ENCODE results near the gene PCDHB5. TPM values are rescaled to one million over a fixed set of nuclear protein-coding genes. Genes with fewer than 3 reads are reported as not detected.
"Not testable (repeated sequence)": the region's sequence is repeated elsewhere in the genome, so short reads cannot be mapped to it uniquely, and the experiment has no call there.

Gene PCDHB5
- total RNA-seq, 1 experiment from 2014 or later: 1.2 TPM

DNA sequence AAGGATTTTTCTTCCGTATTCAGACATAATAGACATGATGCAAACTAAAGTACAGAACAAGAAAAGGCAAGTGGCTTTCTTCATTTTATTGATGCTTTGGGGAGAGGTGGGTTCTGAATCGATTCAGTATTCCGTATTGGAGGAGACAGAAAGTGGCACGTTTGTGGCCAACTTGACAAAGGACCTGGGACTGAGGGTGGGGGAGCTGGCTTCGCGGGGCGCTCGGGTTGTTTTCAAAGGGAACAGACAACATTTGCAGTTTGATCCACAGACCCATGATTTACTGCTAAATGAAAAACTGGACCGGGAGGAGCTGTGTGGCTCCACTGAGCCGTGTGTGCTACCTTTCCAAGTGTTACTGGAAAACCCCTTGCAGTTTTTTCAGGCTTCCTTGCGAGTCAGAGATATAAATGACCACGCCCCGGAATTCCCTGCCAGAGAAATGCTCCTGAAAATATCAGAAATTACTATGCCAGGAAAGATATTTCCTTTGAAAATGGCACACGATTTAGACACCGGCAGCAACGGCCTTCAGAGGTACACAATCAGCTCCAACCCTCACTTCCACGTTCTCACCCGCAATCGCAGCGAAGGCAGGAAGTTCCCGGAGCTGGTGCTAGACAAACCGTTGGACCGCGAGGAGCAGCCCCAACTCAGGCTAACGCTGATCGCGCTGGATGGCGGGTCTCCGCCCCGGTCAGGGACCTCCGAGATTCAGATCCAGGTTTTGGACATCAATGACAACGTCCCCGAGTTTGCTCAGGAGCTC is 15.4 kb downstream of the PCDHB5 start:
- Mint-ChIP-seq H3K27ac (ENCODE audit: low read depth, unreplicated experiment) (no peak overlapping the region), H3K27me3 (ENCODE audit: insufficient read depth, unreplicated experiment) (no peaks in the 10 kb centered on the region), H3K4me1 (ENCODE audit: insufficient read depth, unreplicated experiment) (no peaks in the 10 kb centered on the region), H3K36me3 (ENCODE audit: insufficient read depth, unreplicated experiment) (no peaks in the 10 kb centered on the region), H3K9me3 (ENCODE audit: unreplicated experiment) (peaks cover 26% of the 10 kb centered on the region), H3K4me3 (ENCODE audit: unreplicated experiment) (peak overlapping the region; percentile 55)
- intact Hi-C loops (cut with micrococcal nuclease): no loop called here
- ChIA-PET CTCF (interaction anchor here (0.6 to 1.0 kb wide), 3 partner anchors 15 to 151 kb away, joined by 3 read pairs; no protein-coding TSS in a partner anchor), POLR2A (interaction anchor here (0.6 to 0.7 kb wide), 2 partner anchors 339 to 369 kb away, joined by 3 read pairs; no protein-coding TSS in a partner anchor)
- TF ChIP-seq, protein P1, sequence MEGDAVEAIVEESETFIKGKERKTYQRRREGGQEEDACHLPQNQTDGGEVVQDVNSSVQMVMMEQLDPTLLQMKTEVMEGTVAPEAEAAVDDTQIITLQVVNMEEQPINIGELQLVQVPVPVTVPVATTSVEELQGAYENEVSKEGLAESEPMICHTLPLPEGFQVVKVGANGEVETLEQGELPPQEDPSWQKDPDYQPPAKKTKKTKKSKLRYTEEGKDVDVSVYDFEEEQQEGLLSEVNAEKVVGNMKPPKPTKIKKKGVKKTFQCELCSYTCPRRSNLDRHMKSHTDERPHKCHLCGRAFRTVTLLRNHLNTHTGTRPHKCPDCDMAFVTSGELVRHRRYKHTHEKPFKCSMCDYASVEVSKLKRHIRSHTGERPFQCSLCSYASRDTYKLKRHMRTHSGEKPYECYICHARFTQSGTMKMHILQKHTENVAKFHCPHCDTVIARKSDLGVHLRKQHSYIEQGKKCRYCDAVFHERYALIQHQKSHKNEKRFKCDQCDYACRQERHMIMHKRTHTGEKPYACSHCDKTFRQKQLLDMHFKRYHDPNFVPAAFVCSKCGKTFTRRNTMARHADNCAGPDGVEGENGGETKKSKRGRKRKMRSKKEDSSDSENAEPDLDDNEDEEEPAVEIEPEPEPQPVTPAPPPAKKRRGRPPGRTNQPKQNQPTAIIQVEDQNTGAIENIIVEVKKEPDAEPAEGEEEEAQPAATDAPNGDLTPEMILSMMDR (IDR thresholded peaks at IDR 0.05; ENCODE audit: unreplicated experiment): no peak
- DNase-seq (ENCODE audit: unreplicated experiment): no peak
- no TSS peak for BruUV-seq (replicated peaks)

DNA sequence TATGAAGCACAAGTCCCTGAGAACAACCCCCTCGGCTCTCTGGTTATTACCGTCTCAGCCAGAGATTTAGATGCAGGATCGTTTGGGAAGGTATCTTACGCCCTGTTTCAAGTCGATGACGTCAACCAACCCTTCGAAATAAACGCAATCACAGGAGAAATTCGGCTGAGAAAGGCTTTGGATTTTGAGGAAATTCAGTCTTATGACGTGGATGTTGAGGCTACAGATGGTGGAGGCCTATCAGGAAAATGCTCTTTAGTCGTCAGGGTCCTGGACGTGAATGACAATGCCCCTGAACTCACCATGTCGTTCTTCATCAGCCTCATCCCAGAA is 16.0 kb downstream of the PCDHB5 start:
- no TSS peak for BruUV-seq (replicated peaks)
- no peaks in the 10 kb centered on the region for H3K27me3 Mint-ChIP-seq (ENCODE audit: insufficient read depth, unreplicated experiment)
- POLR2A ChIA-PET: no interaction called here
- CTCF ChIA-PET: interaction anchor here (0.6 to 1.0 kb wide), 3 partner anchors 15 to 151 kb away, joined by 3 read pairs; no protein-coding TSS in a partner anchor
- no peak overlapping the region for H3K4me3 Mint-ChIP-seq (ENCODE audit: unreplicated experiment)
- intact Hi-C loops (cut with micrococcal nuclease): no loop called here
- no peak overlapping the region for H3K27ac Mint-ChIP-seq (ENCODE audit: low read depth, unreplicated experiment)
- H3K36me3 Mint-ChIP-seq (ENCODE audit: insufficient read depth, unreplicated experiment): no peaks in the 10 kb centered on the region
- TF ChIP-seq, protein P1 (IDR thresholded peaks at IDR 0.05; ENCODE audit: unreplicated experiment): no peak
- H3K9me3 Mint-ChIP-seq (ENCODE audit: unreplicated experiment): peaks cover 27% of the 10 kb centered on the region
- H3K4me1 Mint-ChIP-seq (ENCODE audit: insufficient read depth, unreplicated experiment): no peaks in the 10 kb centered on the region
- DNase-seq (ENCODE audit: unreplicated experiment): no peak

DNA sequence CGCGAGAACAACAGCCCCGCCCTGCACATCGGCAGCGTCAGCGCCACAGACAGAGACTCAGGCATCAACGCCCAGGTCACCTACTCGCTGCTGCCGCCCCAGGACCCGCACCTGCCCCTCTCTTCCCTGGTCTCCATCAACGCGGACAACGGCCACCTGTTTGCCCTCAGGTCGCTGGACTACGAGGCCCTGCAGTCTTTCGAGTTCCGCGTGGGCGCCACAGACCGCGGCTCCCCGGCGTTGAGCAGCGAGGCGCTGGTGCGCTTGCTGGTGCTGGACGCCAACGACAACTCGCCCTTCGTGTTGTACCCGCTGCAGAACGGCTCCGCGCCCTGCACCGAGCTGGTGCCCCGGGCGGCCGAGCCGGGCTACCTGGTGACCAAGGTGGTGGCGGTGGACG is 16.6 kb downstream of the PCDHB5 start:
- POLR2A ChIA-PET; BruUV-seq (replicated peaks); H3K36me3 Mint-ChIP-seq (ENCODE audit: insufficient read depth, unreplicated experiment); H3K27me3 Mint-ChIP-seq (ENCODE audit: insufficient read depth, unreplicated experiment); CTCF ChIA-PET; DNase-seq (ENCODE audit: unreplicated experiment); H3K4me3 Mint-ChIP-seq (ENCODE audit: unreplicated experiment); H3K4me1 Mint-ChIP-seq (ENCODE audit: insufficient read depth, unreplicated experiment); intact Hi-C loops (cut with micrococcal nuclease); H3K27ac Mint-ChIP-seq (ENCODE audit: low read depth, unreplicated experiment): not testable (repeated sequence)
- peaks cover 23% of the 10 kb centered on the region for H3K9me3 Mint-ChIP-seq (ENCODE audit: unreplicated experiment)

DNA sequence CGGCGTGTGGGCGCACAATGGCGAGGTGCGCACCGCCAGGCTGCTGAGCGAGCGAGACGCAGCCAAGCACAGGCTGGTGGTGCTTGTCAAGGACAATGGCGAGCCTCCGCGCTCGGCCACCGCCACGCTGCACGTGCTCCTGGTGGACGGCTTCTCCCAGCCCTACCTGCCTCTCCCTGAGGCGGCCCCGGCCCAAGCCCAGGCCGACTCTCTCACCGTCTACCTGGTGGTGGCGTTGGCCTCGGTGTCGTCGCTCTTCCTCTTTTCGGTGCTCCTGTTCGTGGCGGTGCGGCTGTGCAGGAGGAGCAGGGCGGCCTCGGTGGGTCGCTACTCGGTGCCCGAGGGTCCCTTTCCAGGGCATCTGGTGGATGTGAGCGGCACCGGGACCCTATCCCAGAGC is 17.1 kb downstream of the PCDHB5 start:
- H3K27me3 Mint-ChIP-seq (ENCODE audit: insufficient read depth, unreplicated experiment); DNase-seq (ENCODE audit: unreplicated experiment); intact Hi-C loops (cut with micrococcal nuclease); H3K4me1 Mint-ChIP-seq (ENCODE audit: insufficient read depth, unreplicated experiment); H3K4me3 Mint-ChIP-seq (ENCODE audit: unreplicated experiment); BruUV-seq (replicated peaks); POLR2A ChIA-PET; H3K27ac Mint-ChIP-seq (ENCODE audit: low read depth, unreplicated experiment); H3K36me3 Mint-ChIP-seq (ENCODE audit: insufficient read depth, unreplicated experiment): not testable (repeated sequence)
- CTCF ChIA-PET: interaction anchor here (0.5 kb wide), 1 partner anchor 368 kb away, joined by 3 read pairs; no protein-coding TSS in a partner anchor
- H3K9me3 Mint-ChIP-seq (ENCODE audit: unreplicated experiment): peaks cover 27% of the 10 kb centered on the region

DNA sequence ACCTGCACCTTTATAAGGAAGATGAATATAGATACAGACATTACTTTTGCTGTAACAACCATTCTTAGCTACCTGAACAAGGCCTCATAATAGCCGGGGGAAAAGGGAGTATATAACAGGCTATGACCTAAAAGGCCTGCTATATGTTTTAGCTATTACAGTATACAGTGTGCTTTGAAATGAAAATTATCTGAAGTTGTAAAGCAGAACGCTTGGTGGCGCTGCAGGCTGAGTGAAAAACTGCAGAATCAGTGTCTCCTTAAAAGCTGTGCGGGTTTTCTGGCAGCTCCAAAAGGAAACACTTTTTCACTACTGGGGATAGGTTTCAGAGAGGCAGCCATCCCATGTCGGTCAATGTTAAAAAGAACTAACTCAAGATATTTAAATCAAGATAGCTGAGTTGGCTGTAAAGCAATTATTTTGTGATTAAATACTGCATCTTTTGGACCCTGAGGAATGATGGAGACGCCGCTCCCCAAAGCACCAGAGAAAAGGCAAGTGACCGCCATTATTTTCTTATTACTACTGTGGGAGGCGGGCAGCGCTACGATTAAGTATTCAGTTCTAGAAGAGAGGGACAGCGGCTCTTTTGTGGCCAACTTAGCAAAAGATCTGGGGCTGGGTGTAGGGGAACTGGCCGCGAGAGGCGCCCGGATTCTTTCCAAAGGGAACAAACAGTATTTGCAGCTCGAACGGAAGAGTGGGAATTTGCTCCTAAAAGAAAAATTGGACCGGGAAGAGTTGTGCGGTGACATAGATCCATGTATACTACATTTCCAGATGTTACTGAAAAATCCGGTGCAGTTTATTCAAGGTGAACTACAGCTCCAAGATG is 20.8 kb downstream of the PCDHB5 start:
- DNase-seq (ENCODE audit: unreplicated experiment): no peak
- Mint-ChIP-seq H3K27me3 (ENCODE audit: insufficient read depth, unreplicated experiment) (no peaks in the 10 kb centered on the region), H3K4me3 (ENCODE audit: unreplicated experiment) (no peak overlapping the region), H3K36me3 (ENCODE audit: insufficient read depth, unreplicated experiment) (peaks cover 5% of the 10 kb centered on the region), H3K27ac (ENCODE audit: low read depth, unreplicated experiment) (no peak overlapping the region), H3K9me3 (ENCODE audit: unreplicated experiment) (peaks cover 20% of the 10 kb centered on the region), H3K4me1 (ENCODE audit: insufficient read depth, unreplicated experiment) (no peaks in the 10 kb centered on the region)
- intact Hi-C loops (cut with micrococcal nuclease): no loop called here
- POLR2A ChIA-PET: interaction anchor here (0.6 kb wide), 2 partner anchors 303 to 349 kb away, joined by 3 read pairs; partner anchors contain the start of gene PCDHA4
- no TSS peak for BruUV-seq (replicated peaks)
- CTCF ChIA-PET: interaction anchor here (0.7 to 1.6 kb wide), 9 partner anchors 31 to 870 kb away, joined by 3 to 5 read pairs (median 3); partner anchors contain the start of gene PCDHB9
- TF ChIP-seq, protein P1 (IDR thresholded peaks at IDR 0.05; ENCODE audit: unreplicated experiment): peak; percentile 13

DNA sequence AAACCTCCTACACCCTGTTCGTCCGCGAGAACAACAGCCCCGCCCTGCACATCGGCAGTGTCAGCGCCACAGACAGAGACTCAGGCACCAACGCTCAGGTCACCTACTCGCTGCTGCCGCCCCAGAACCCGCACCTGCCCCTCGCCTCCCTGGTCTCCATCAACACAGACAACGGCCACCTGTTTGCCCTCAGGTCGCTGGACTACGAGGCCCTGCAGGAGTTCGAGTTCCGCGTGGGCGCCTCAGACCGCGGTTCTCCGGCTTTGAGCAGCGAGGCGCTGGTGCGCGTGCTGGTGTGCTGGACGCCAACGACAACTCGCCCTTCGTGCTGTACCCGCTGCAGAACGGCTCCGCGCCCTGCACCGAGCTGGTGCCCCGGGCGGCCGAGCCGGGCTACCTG is 22.4 kb downstream of the PCDHB5 start:
- H3K9me3 Mint-ChIP-seq (ENCODE audit: unreplicated experiment): peaks cover 12% of the 10 kb centered on the region
- H3K4me3 Mint-ChIP-seq (ENCODE audit: unreplicated experiment); DNase-seq (ENCODE audit: unreplicated experiment); H3K27me3 Mint-ChIP-seq (ENCODE audit: insufficient read depth, unreplicated experiment); intact Hi-C loops (cut with micrococcal nuclease); H3K36me3 Mint-ChIP-seq (ENCODE audit: insufficient read depth, unreplicated experiment); H3K27ac Mint-ChIP-seq (ENCODE audit: low read depth, unreplicated experiment); CTCF ChIA-PET; H3K4me1 Mint-ChIP-seq (ENCODE audit: insufficient read depth, unreplicated experiment); BruUV-seq (replicated peaks): not testable (repeated sequence)
- POLR2A ChIA-PET: interaction anchor here (1.1 kb wide), 1 partner anchor 9 kb away, joined by 3 read pairs; no protein-coding TSS in a partner anchor
